Peyer's patch (tissue), 4 donors: ENCODE data around the gene LAMC1.
"Not testable (repeated sequence)": the region's sequence is repeated elsewhere in the genome, so short reads cannot be mapped to it uniquely, and the experiment has no call there.

Experiments used
- CTCF ChIP-seq, 6 experiments: fragments of 450-650 bp in 4 of 6; fragments of 200-600 bp in 2 of 6; sonication (generic) in 1 of 6; IDR thresholded peaks; one replicate each; pipeline ENCODE4 v1.5.1; 2017 to 2019; ENCODE audit warnings: antibody characterized with exemption in 6 of 6, mild to moderate bottlenecking in 3 of 6, moderate library complexity in 1 of 6
- POLR2A ChIP-seq, 2 donors: fragments of 450-650 bp; IDR thresholded peaks; one replicate each; pipeline ENCODE4 v1.5.1; 2017; ENCODE audit warnings: antibody characterized with exemption in 2 of 2, mild to moderate bottlenecking in 2 of 2, moderate library complexity in 2 of 2

GRCh38 chr1:183066432-183066831, 43.2 kb downstream of the LAMC1 start:
- not testable (repeated sequence) for TF ChIP-seq CTCF, POLR2A (IDR thresholded peaks at IDR 0.05)
